GM12878 (cell line): ENCODE data around the gene MAPKAPK3. TPM values are rescaled to one million over a fixed set of nuclear protein-coding genes. Genes with fewer than 3 reads are reported as not detected.

Experiments used
- ATAC-seq: fragments of 200-7000 bp; cut with Tn5 transposase; 3 replicates; pipeline ENCODE4 v1.9.1; 2020; ENCODE audit warnings: mild to moderate bottlenecking, moderate library complexity
- BruUV-seq: library from RNA; stranded (reverse); fragments of 400-500 nt; replicated peaks from 2 replicates; lab custom pipeline; 2021; lab: Mats Ljungman, UMichigan
- CTCF ChIA-PET: fragments of 300-600 bp; sonication (Branson Sonifier 250); formaldehyde crosslinking; extraction: SDS; loops from one replicate; lab custom pipeline; 2021; ENCODE audit warnings: inconsistent platforms; lab: Yijun Ruan, JAX
- POLR2A ChIA-PET: fragments of 350-600 bp; formaldehyde crosslinking; extraction: SDS; loops from one replicate; lab custom pipeline; 2021; ENCODE audit warnings: inconsistent platforms; lab: Charles Lee
- RAD21 ChIA-PET: fragments of 300-600 bp; sonication (Branson Sonifier 250); formaldehyde crosslinking; loops from one replicate; lab custom pipeline; 2023; ENCODE audit warnings: antibody characterized with exemption; ENCODE audit not compliant: unreplicated experiment; lab: Charles Lee
- SMC1A ChIA-PET: fragments of 300-600 bp; sonication (Branson Sonifier 250); formaldehyde crosslinking; loops from one replicate; lab custom pipeline; 2023; ENCODE audit not compliant: unreplicated experiment, uncharacterized antibody; lab: Charles Lee
- DNase-seq: peaks from one replicate; pipeline ENCODE4 v3.0.0-alpha.2; 2011; ENCODE audit warnings: low read depth, low spot score
- FAIRE-seq: peaks from 3 replicates; lab custom pipeline; 2011; peaks lifted over from hg19 to GRCh38; lab: Jason Lieb, UNC
- H2AFZ ChIP-seq: 2 replicates; pipeline ENCODE4 v1.6.0; 2011; ENCODE audit warnings: low read depth, low read length, control low read depth; ENCODE audit not compliant: control insufficient read depth
- H3K27ac ChIP-seq: 2 replicates; pipeline ENCODE4 v1.5.1; 2011; ENCODE audit warnings: control low read depth; ENCODE audit not compliant: control insufficient read depth, insufficient read depth
- H3K27me3 ChIP-seq, 2 experiments: replicated peaks in 1 of 2; 2 replicates each; pipeline versions ENCODE4 v1.6.0 to v1.6.1; 2011; ENCODE audit warnings: low read length in 1 of 2; ENCODE audit not compliant: control insufficient read depth in 2 of 2, insufficient read depth in 2 of 2
- H3K36me3 ChIP-seq, 2 experiments: 2 replicates each; pipeline ENCODE4 v1.5.1; 2011; ENCODE audit warnings: low read length in 1 of 2; ENCODE audit not compliant: control insufficient read depth in 2 of 2, insufficient read depth in 2 of 2
- H3K4me1 ChIP-seq: 2 replicates; pipeline ENCODE4 v1.6.1; 2011; ENCODE audit warnings: mild to moderate bottlenecking, low read length, moderate library complexity, mixed read lengths; ENCODE audit not compliant: control insufficient read depth, insufficient read depth
- H3K4me2 ChIP-seq: 2 replicates; pipeline ENCODE4 v1.6.0; 2011; ENCODE audit warnings: control low read depth; ENCODE audit not compliant: control insufficient read depth, insufficient read depth
- H3K4me3 ChIP-seq: fragments of 200-600 bp; sonication (generic); 2 replicates; pipeline ENCODE4 v1.5.1; 2016
- H3K79me2 ChIP-seq: 2 replicates; pipeline ENCODE4 v1.6.0; 2011; ENCODE audit warnings: low read length; ENCODE audit not compliant: control insufficient read depth, insufficient read depth
- H3K9ac ChIP-seq: 2 replicates; pipeline ENCODE4 v1.8.0; 2011; ENCODE audit warnings: low read length, control low read depth, mixed read lengths; ENCODE audit not compliant: control insufficient read depth, insufficient read depth
- H3K9me3 ChIP-seq: replicated peaks from 3 replicates; pipeline ENCODE4 v1.5.1; 2011; ENCODE audit warnings: mild to moderate bottlenecking, low read length; ENCODE audit not compliant: control insufficient read depth, insufficient read depth
- H4K20me1 ChIP-seq: 2 replicates; pipeline ENCODE4 v1.6.0; 2011; ENCODE audit not compliant: control insufficient read depth, insufficient read depth
- BACH1 ChIP-seq: fragments of 450-650 bp; IDR thresholded peaks from 2 replicates; pipeline ENCODE4 v1.6.1; 2017; ENCODE audit warnings: mild to moderate bottlenecking, borderline replicate concordance
- CHD4 ChIP-seq: fragments of 200-600 bp; sonication (generic); IDR thresholded peaks from 2 replicates; pipeline ENCODE4 v1.6.1; 2016; ENCODE audit warnings: mild to moderate bottlenecking
- DPF2 ChIP-seq: fragments of 450-650 bp; IDR thresholded peaks from 2 replicates; pipeline ENCODE4 v1.6.1; 2017; ENCODE audit warnings: mild to moderate bottlenecking
- HDGF ChIP-seq: fragments of 450-650 bp; IDR thresholded peaks from 2 replicates; pipeline ENCODE4 v1.6.1; 2016; ENCODE audit warnings: antibody characterized with exemption
- JUNB ChIP-seq: IDR thresholded peaks from 2 replicates; pipeline ENCODE4 v1.6.1; 2016; ENCODE audit warnings: antibody characterized with exemption, mild to moderate bottlenecking
- SMARCA5 ChIP-seq: fragments of 450-650 bp; IDR thresholded peaks from 2 replicates; pipeline ENCODE4 v1.6.1; 2017; ENCODE audit warnings: mild to moderate bottlenecking
- STAT3 ChIP-seq: IDR thresholded peaks from 2 replicates; pipeline ENCODE4 v1.6.1; 2011; ENCODE audit warnings: low read depth, low read length, improper control_type of control experiment
- ZNF207 ChIP-seq: fragments of 450-650 bp; IDR thresholded peaks from 2 replicates; pipeline ENCODE4 v1.6.1; 2014; ENCODE audit warnings: antibody characterized with exemption, mild to moderate bottlenecking, borderline replicate concordance
- ZNF217 ChIP-seq: fragments of 450-650 bp; IDR thresholded peaks from 2 replicates; pipeline ENCODE4 v1.6.1; 2017; ENCODE audit warnings: antibody characterized with exemption, mild to moderate bottlenecking
- ZSCAN29 ChIP-seq: fragments of 450-650 bp; IDR thresholded peaks from 2 replicates; pipeline ENCODE4 v1.6.1; 2017; ENCODE audit warnings: mild to moderate bottlenecking, moderate library complexity
- WGBS: methylation state at CpG from one replicate; pipeline ENCODE4 v1.1.6; 2016; ENCODE audit warnings: low lambda C conversion rate; ENCODE audit not compliant: insufficient replicate concordance, insufficient coverage; ENCODE audit errors: missing lambda C conversion rate; 5-methylcytosine and 5-hydroxymethylcytosine counted together
- in situ Hi-C: fragments of 300-500 bp; cut with MboI; formaldehyde crosslinking; loops from 9 replicates; pipeline ENCODE4 v1.14.3; 2018; ENCODE audit warnings: mixed read lengths
- intact Hi-C: fragments of 100-400 bp; cut with micrococcal nuclease; formaldehyde crosslinking; loops from one replicate; pipeline ENCODE4 v1.14.2; 2022; ENCODE audit not compliant: unreplicated experiment
- polyA plus RNA-seq, 11 experiments: library from polyadenylated mRNA; depleted of rRNA in 4 of 11; unstranded in 6 of 11; stranded (reverse) in 5 of 11; fragments of >200 nt; fragmentation: Nextera tagmentation in 4 of 11; fragmentation: Illumina TruSeq in 1 of 11; extraction: Ambion mirVana in 4 of 11; extraction: Trizol in 1 of 11; gene quantifications; 1 replicate in 1 of 11; 2 replicates in 10 of 11; pipeline versions ENCODE4 v1.2.1 to v1.2.3, GENCODE V29; 2011 to 2016; ENCODE audit warnings: inconsistent platforms in 2 of 11, missing spikeins in 2 of 11, low read depth in 1 of 11
- total RNA-seq, 4 experiments: library from RNA; depleted of rRNA in 3 of 4; stranded (reverse); fragments of >200 nt in 3 of 4; fragmentation: Illumina TruSeq in 1 of 4; extraction: Trizol in 1 of 4; gene quantifications; 2 replicates each; pipeline versions ENCODE4 v1.2.1 to v1.2.3, GENCODE V29; 2013 to 2021
- TF ChIP-seq, protein P1 (sequence below): IDR thresholded peaks from 2 replicates; pipeline ENCODE4 v1.6.1; 2012; ENCODE audit warnings: low read depth, low read length, improper control_type of control experiment
- TF ChIP-seq, protein P2 (sequence below): fragments of 450-650 bp; IDR thresholded peaks from 2 replicates; pipeline ENCODE4 v1.6.1; 2017; ENCODE audit warnings: mild to moderate bottlenecking, moderate library complexity
- TF ChIP-seq, protein P3 (sequence below): fragments of 450-650 bp; formaldehyde crosslinking; IDR thresholded peaks from 2 replicates; pipeline ENCODE4 v1.4.0; 2022; ENCODE audit warnings: mild to moderate bottlenecking, moderate library complexity
- TF ChIP-seq, protein P4 (sequence below): fragments of 450-650 bp; IDR thresholded peaks from 2 replicates; pipeline ENCODE4 v1.6.1; 2018; ENCODE audit warnings: mild to moderate bottlenecking, low read depth, moderate library complexity; ENCODE audit not compliant: partially characterized antibody

The MAPKAPK3 gene
- total and polyA plus RNA-seq, 10 of the 15 experiments (the other 5 are each of a cell fraction or from before 2014, with no cell fraction given), result 7.9 to 66.0 (median 39.0) TPM

DNA sequence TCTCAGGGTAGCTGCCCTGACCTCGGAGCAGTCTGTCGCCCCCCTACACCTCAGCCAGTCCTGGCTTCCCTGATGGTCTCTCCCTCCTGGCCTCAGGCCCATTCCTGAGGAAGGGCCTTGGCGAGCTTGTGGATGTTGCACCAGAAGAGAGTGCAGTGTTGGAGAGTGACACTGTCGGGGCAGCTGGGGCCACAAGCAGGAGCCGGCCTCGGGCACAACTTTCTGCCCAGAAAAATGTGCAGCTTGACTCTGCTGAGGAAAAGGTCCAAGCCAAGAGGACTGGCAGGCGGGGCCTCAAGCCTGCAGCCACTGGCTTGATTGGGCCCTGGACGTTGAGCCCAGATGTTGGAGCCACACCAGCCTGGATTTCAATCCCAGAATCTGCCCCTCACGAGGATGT, 34.9 kb upstream of the MAPKAPK3 start:
- no peaks in the 10 kb centered on the region for H3K9me3 ChIP-seq
- H3K27ac ChIP-seq, result no peak overlapping the region
- intact Hi-C loops, result no loop called here
- 76% methylated on average over 9 of the region's 9 CpGs for WGBS
- ATAC-seq, result no peak
- SMC1A ChIA-PET, result no interaction called here
- H3K36me3 ChIP-seq, result no peaks in the 10 kb centered on the region
- no peak for DNase-seq
- H3K9ac ChIP-seq, result no peak overlapping the region
- no TSS peak for BruUV-seq
- in situ Hi-C loops, result no loop called here
- CTCF ChIA-PET, result no interaction called here
- H3K4me1 ChIP-seq, result no peaks in the 10 kb centered on the region
- no peak for FAIRE-seq
- no peak overlapping the region for H2AFZ ChIP-seq
- H4K20me1 ChIP-seq, result no peaks in the 10 kb centered on the region
- H3K27me3 ChIP-seq, result no peaks in the 10 kb centered on the region
- no peak overlapping the region for H3K4me2 ChIP-seq
- no peak overlapping the region for H3K4me3 ChIP-seq
- H3K79me2 ChIP-seq, result no peaks in the 10 kb centered on the region
- RAD21 ChIA-PET, result interaction anchor here (0.9 kb wide), 1 partner anchor 30 kb away, joined by 3 read pairs; the partner anchor contains the start of gene CISH
- POLR2A ChIA-PET, result no interaction called here
- TF ChIP-seq, protein P1, sequence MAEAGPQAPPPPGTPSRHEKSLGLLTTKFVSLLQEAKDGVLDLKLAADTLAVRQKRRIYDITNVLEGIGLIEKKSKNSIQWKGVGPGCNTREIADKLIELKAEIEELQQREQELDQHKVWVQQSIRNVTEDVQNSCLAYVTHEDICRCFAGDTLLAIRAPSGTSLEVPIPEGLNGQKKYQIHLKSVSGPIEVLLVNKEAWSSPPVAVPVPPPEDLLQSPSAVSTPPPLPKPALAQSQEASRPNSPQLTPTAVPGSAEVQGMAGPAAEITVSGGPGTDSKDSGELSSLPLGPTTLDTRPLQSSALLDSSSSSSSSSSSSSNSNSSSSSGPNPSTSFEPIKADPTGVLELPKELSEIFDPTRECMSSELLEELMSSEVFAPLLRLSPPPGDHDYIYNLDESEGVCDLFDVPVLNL, result no peak
- TF ChIP-seq, protein P2, sequence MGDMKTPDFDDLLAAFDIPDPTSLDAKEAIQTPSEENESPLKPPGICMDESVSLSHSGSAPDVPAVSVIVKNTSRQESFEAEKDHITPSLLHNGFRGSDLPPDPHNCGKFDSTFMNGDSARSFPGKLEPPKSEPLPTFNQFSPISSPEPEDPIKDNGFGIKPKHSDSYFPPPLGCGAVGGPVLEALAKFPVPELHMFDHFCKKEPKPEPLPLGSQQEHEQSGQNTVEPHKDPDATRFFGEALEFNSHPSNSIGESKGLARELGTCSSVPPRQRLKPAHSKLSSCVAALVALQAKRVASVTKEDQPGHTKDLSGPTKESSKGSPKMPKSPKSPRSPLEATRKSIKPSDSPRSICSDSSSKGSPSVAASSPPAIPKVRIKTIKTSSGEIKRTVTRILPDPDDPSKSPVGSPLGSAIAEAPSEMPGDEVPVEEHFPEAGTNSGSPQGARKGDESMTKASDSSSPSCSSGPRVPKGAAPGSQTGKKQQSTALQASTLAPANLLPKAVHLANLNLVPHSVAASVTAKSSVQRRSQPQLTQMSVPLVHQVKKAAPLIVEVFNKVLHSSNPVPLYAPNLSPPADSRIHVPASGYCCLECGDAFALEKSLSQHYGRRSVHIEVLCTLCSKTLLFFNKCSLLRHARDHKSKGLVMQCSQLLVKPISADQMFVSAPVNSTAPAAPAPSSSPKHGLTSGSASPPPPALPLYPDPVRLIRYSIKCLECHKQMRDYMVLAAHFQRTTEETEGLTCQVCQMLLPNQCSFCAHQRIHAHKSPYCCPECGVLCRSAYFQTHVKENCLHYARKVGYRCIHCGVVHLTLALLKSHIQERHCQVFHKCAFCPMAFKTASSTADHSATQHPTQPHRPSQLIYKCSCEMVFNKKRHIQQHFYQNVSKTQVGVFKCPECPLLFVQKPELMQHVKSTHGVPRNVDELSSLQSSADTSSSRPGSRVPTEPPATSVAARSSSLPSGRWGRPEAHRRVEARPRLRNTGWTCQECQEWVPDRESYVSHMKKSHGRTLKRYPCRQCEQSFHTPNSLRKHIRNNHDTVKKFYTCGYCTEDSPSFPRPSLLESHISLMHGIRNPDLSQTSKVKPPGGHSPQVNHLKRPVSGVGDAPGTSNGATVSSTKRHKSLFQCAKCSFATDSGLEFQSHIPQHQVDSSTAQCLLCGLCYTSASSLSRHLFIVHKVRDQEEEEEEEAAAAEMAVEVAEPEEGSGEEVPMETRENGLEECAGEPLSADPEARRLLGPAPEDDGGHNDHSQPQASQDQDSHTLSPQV, result no peak
- TF ChIP-seq, protein P3, sequence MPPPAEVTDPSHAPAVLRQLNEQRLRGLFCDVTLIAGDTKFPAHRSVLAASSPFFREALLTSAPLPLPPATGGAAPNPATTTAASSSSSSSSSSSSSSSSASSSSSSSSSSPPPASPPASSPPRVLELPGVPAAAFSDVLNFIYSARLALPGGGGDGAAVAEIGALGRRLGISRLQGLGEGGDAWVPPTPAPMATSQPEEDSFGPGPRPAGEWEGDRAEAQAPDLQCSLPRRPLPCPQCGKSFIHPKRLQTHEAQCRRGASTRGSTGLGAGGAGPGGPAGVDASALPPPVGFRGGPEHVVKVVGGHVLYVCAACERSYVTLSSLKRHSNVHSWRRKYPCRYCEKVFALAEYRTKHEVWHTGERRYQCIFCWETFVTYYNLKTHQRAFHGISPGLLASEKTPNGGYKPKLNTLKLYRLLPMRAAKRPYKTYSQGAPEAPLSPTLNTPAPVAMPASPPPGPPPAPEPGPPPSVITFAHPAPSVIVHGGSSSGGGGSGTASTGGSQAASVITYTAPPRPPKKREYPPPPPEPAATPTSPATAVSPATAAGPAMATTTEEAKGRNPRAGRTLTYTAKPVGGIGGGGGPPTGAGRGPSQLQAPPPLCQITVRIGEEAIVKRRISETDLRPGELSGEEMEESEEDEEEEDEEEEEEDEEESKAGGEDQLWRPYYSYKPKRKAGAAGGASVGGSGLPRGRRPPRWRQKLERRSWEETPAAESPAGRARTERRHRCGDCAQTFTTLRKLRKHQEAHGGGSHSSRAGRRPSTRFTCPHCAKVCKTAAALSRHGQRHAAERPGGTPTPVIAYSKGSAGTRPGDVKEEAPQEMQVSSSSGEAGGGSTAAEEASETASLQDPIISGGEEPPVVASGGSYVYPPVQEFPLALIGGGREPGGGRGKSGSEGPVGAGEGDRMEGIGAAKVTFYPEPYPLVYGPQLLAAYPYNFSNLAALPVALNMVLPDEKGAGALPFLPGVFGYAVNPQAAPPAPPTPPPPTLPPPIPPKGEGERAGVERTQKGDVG (CRISPR knock-in tag), result no peak
- TF ChIP-seq JUNB (no peak), DPF2 (no peak), BACH1 (no peak), STAT3 (no peak), HDGF (no peak), SMARCA5 (no peak), ZNF217 (no peak), CHD4 (no peak), ZSCAN29 (no peak), ZNF207 (no peak)
- TF ChIP-seq, protein P4, sequence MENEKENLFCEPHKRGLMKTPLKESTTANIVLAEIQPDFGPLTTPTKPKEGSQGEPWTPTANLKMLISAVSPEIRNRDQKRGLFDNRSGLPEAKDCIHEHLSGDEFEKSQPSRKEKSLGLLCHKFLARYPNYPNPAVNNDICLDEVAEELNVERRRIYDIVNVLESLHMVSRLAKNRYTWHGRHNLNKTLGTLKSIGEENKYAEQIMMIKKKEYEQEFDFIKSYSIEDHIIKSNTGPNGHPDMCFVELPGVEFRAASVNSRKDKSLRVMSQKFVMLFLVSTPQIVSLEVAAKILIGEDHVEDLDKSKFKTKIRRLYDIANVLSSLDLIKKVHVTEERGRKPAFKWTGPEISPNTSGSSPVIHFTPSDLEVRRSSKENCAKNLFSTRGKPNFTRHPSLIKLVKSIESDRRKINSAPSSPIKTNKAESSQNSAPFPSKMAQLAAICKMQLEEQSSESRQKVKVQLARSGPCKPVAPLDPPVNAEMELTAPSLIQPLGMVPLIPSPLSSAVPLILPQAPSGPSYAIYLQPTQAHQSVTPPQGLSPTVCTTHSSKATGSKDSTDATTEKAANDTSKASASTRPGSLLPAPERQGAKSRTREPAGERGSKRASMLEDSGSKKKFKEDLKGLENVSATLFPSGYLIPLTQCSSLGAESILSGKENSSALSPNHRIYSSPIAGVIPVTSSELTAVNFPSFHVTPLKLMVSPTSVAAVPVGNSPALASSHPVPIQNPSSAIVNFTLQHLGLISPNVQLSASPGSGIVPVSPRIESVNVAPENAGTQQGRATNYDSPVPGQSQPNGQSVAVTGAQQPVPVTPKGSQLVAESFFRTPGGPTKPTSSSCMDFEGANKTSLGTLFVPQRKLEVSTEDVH, result no peak
